C4-2B (cell line): ENCODE data around the gene IL1A.

ENCODE experiments used
- ZFX ChIP-seq: fragments of 450-650 bp; IDR thresholded peaks from 2 replicates; pipeline ENCODE4 v1.6.1; 2017
- TF ChIP-seq, protein P1 (sequence below): fragments of 450-650 bp; conservative IDR thresholded peaks from 2 replicates; pipeline ENCODE4 v1.5.1; 2017; ENCODE audit warnings: mild to moderate bottlenecking

- TF ChIP-seq, protein P1, sequence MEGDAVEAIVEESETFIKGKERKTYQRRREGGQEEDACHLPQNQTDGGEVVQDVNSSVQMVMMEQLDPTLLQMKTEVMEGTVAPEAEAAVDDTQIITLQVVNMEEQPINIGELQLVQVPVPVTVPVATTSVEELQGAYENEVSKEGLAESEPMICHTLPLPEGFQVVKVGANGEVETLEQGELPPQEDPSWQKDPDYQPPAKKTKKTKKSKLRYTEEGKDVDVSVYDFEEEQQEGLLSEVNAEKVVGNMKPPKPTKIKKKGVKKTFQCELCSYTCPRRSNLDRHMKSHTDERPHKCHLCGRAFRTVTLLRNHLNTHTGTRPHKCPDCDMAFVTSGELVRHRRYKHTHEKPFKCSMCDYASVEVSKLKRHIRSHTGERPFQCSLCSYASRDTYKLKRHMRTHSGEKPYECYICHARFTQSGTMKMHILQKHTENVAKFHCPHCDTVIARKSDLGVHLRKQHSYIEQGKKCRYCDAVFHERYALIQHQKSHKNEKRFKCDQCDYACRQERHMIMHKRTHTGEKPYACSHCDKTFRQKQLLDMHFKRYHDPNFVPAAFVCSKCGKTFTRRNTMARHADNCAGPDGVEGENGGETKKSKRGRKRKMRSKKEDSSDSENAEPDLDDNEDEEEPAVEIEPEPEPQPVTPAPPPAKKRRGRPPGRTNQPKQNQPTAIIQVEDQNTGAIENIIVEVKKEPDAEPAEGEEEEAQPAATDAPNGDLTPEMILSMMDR, result no peak
- TF ChIP-seq ZFX, result no peak
Measured at GRCh38 chr2:112755444-112755843, 28.8 kb downstream of the IL1A start.
